ENCODE data around the gene EYS. TPM values are rescaled to one million over a fixed set of nuclear protein-coding genes. Genes with fewer than 3 reads are reported as not detected.
"Not testable (repeated sequence)": the region's sequence is repeated elsewhere in the genome, so short reads cannot be mapped to it uniquely, and the experiment has no call there.

The EYS gene
- polyA plus RNA-seq, 3 donors = 0.69 to 0.79 (median 0.70) TPM

DNA sequence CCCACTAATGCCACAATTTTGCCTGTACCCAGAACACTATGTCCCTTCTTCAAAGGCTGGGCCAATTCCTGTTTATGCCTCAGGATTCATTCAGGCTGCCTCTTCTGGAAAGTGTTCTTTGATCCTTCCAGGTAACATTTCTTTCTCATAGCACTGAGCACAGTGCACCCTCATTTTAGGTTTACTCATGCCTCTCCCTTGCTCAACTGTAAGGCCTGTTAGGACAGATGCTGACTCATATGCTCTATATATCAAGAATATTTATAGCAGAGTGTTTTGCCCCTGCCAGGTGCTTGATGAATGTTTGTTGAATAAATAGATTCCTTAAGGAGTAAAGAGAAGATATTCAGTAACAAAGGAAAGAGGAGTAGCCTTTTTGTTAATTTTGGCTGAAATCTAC, 1807.5 kb downstream of the EYS start:
- DNase-seq (ENCODE audit: extremely low read depth in 1 of 11, low read depth in 9 of 11, low spot score in 4 of 11) = no peak

- DNase-seq (ENCODE audit: extremely low read depth in 1 of 11, low read depth in 9 of 11, low spot score in 4 of 11) = no peak
Observed at GRCh38 chr6:63897952-63898351, 1809.1 kb downstream of the EYS start.

DNA sequence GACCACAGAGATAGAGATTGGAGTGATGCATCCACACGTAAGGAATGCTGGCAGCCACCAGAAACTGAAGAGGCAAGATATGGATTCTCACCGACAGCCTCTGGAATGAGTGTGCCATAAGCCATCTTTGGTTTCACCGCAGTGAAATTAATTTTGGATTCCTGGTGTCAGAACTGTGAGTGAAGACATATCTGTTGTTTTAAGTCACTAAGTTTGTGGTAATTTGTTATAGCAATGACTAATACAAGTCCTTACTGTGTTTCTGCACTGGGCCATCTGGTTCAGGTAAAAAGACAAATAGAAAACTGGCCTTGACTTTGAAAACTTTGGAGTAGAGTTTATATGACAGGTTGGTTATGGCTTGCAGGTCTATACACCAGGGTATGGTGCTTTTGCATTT, 1809.6 kb downstream of the EYS start:
- no peak for DNase-seq (ENCODE audit: extremely low read depth in 1 of 11, low read depth in 9 of 11, low spot score in 4 of 11)

DNA sequence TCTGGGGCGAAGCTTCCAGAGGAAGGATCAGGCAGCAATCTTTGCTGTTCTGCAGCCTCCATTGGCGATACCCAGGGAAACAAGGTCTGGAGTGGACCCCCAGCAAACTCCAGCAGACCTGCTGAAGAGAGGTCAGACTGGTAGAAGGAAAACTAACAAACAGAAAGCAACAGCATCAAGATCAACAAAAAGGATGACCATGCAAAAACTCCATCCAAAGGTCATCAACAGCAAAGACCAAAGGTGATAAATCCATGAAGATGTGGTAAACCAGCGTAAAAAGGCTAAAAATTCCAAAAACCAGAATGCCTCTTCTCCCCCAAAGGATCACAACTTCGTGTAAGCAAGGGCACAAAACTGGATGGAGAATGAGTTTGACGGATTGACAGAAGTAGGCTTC, 1818.6 kb downstream of the EYS start:
- DNase-seq (ENCODE audit: extremely low read depth in 1 of 11, low read depth in 9 of 11, low spot score in 4 of 11) = no peak

DNA sequence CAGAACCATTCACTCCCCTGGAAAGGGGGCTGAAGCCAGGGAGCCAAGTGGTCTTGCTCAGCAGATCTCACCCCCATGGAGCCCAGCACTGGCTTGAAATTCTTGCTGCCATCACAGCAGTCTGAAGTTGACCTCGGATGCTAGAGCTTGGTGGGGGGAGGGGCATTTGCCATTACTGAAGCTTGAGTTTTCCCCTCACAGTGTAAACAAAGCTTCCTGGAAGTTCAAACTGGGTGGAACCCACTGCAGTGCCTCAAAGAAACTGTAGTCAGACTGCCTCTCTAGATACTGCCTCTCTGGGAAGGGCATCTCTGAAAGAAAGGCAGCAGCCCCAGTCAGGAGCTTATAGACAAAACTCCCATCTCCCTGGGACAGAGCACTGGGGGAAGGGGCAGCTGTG, 1819.2 kb downstream of the EYS start:
- DNase-seq (ENCODE audit: extremely low read depth in 1 of 11, low read depth in 9 of 11, low spot score in 4 of 11) = not testable (repeated sequence)

DNA sequence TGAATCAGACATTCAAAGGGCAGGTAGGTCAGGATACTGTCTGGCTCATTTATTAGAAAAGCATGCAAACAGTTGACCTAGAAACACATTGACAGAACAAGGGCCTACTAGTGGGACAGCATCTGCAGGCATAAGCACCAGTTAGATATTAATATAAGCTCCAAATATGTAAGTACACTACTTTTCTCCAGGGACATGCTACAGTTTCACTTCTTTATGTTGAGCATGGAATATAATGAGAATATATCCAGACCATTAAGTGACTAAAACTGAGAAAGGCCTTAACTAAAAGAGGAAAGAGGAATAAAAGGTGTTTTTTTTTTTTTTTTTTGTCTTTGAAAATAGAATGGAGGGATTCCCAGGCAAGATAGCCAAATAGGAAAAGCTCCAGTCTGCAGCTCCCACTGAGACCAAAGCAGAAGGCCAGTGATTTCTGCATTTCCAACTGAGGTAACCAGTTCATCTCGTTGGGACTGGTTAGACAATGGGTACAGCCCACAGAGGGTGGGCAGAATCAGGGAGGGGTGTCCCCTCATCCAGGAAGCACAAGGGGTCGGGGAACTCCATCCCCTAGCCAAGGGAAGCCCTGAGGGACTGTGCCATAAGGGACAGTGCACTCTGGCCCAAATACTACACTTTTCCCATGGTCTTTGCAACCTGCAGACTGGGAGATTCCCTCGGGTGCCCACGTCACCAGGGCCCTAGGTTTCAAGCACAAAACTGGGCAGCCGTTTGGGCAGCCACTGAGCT, 1819.8 kb downstream of the EYS start:
- DNase-seq (ENCODE audit: extremely low read depth in 1 of 11, low read depth in 9 of 11, low spot score in 4 of 11) = no peak

GRCh38 chr6:63886341-63886740, 1820.7 kb downstream of the EYS start:
- DNase-seq (ENCODE audit: extremely low read depth in 1 of 11, low read depth in 9 of 11, low spot score in 4 of 11) = no peak

DNA sequence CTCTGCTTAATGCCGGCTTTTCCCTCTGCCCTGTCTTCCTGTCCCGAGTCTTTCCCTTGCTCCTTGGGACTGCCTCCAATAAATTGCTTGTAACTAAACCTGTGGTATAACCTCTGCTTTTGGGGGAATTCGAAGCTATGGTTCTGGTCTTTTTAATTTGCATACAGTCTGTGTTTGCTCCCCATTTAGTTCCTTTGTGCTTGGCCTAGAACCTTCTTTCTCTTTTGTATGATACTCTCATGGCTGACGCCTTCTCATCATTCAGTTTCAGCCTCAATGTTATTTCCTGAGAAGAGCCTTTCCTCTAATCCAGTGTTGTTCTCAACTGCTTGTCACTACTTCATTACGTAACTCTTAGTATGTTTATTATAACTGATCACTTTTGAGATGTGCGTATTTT, 1823.4 kb downstream of the EYS start:
- DNase-seq (ENCODE audit: extremely low read depth in 1 of 11, low read depth in 9 of 11, low spot score in 4 of 11) = no peak

- DNase-seq (ENCODE audit: extremely low read depth in 1 of 11, low read depth in 9 of 11, low spot score in 4 of 11) = no peak
Observed at GRCh38 chr6:63882208-63882607, 1824.8 kb downstream of the EYS start.

GRCh38 chr6:63881791-63882190, 1825.2 kb downstream of the EYS start:
- no peak for DNase-seq (ENCODE audit: extremely low read depth in 1 of 11, low read depth in 9 of 11, low spot score in 4 of 11)

DNA sequence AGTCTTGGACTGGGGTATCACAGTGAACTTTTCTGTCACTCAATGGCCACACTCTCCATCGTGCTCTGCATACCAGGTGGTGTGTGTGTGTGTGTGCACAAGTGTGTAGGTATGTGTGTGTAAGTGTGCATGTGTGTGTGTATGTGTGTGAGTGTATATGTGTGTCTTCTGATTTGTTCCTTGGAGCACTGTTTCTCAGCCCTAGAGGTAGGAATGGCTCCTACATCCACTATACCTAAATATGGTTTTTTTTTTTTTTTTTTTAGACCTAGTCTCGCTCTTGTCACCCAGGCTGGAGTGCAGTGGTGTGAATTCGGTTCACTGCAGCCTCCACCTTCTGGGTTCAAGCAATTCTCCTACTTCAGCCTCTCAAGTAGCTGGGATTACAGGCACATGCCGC, 1834.8 kb downstream of the EYS start:
- no peak for DNase-seq (ENCODE audit: extremely low read depth in 1 of 11, low read depth in 9 of 11, low spot score in 4 of 11)

DNA sequence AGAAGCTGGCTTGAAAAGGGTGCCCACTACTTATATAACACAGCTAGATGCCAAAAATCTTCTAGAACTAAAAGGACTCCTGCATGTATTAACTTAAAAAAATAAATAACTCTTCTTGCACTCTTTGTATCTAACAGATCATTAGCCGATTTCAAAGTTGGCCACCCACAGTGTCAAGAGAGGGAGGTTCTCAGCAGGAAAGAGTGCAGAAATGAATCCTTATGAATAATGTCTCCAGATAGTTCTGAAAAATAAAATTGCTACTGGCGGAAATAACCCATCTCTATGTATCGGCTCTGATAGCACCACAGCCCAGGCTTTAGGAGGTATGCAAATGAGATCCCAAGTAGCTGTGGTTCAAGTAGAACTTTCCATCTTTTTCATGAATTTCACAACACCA, 1838.7 kb downstream of the EYS start:
- no peak for DNase-seq (ENCODE audit: extremely low read depth in 1 of 11, low read depth in 9 of 11, low spot score in 4 of 11)

GRCh38 chr6:63864671-63865318, 1842.2 kb downstream of the EYS start:
- no peak for DNase-seq (ENCODE audit: extremely low read depth in 1 of 11, low read depth in 9 of 11, low spot score in 4 of 11)

GRCh38 chr6:63864061-63864460, 1843.0 kb downstream of the EYS start:
- no peak for DNase-seq (ENCODE audit: extremely low read depth in 1 of 11, low read depth in 9 of 11, low spot score in 4 of 11)

DNA sequence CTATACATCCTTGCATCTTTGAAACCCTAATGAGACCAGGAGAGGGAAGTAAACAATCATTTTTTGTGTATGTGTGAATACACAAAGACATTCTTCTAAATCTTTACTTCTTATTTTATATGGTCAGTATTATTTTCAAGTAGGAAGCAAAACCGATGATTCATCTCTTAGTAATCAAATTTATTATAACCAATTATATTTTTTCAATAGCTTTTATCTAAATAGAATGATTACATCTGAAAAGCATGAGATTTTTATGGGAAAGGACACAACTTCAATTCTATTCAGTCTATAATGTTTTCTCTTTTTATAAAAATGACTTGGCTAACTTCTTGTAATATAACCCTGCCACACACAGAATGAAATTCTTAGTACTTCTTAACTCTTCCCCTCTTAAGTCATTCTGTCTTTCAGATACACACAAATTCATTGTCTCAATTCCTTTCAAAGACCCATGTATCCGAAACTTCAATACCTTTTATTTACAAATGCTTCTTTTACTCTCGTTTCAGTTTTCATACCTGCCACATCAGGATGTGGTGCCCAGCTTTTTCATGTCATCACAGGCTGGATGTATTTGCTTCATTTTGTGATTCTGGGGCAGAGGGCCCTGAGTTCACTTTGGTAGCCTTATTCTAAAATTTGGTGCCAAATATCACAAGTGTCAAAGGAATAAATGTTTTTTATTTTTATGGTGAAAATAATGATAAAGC, 1844.4 kb downstream of the EYS start:
- DNase-seq (ENCODE audit: extremely low read depth in 1 of 11, low read depth in 9 of 11, low spot score in 4 of 11) = no peak

GRCh38 chr6:63859528-63859927, 1847.5 kb downstream of the EYS start:
- DNase-seq (ENCODE audit: extremely low read depth in 1 of 11, low read depth in 9 of 11, low spot score in 4 of 11) = no peak

GRCh38 chr6:63858691-63859090, 1848.3 kb downstream of the EYS start:
- DNase-seq (ENCODE audit: extremely low read depth in 1 of 11, low read depth in 9 of 11, low spot score in 4 of 11) = no peak

DNA sequence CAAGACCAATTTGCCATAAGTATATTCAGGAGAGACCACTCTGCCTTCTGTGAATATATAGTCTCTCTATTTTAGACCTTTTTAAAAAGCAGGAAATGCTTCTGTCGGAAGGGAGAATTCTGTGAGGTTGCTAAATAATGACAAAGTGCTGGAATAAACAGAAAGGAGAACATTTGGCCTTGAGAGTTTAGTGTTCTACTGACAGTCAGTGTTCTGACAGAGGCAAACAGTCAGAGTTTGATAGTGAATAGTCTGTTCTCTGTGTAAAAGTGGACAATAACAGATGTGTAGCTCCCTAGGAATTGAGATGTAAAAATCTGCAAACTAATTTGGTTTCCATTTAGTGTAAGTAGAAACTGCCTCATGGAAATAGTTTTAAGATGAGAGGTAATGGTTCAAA, 1850.8 kb downstream of the EYS start:
- no peak for DNase-seq (ENCODE audit: extremely low read depth in 1 of 11, low read depth in 9 of 11, low spot score in 4 of 11)

GRCh38 chr6:63844287-63844686, 1862.7 kb downstream of the EYS start:
- DNase-seq (ENCODE audit: extremely low read depth in 1 of 11, low read depth in 9 of 11, low spot score in 4 of 11) = no peak

DNA sequence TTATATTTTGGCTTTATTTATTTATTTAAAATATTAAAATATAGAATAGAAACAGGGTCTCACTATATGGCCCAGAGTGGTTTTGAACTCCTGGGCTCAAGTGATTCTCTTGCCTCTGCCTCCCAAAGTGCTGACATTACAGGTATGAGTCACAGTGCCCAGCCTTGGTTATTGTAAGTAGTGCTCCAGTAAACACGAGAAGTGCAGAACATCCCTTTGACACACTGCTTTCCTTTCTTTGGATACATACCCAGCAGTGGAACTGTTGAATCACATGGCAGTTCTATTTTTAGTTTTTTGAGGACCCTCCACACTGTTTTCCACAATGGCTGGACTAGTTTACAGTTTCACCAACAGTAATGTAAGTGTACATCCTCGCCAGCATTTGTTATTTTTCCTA, 1867.5 kb downstream of the EYS start:
- no peak for DNase-seq (ENCODE audit: extremely low read depth in 1 of 11, low read depth in 9 of 11, low spot score in 4 of 11)
